ENCODE results near the gene BAIAP2. TPM values are rescaled to one million over a fixed set of nuclear protein-coding genes. Genes with fewer than 3 reads are reported as not detected.

Gene BAIAP2
- total and polyA plus RNA-seq, 2 of the 13 experiments (the other 11 are each of a cell fraction or from before 2014, with no cell fraction given), result 22.5 to 24.0 TPM

DNA sequence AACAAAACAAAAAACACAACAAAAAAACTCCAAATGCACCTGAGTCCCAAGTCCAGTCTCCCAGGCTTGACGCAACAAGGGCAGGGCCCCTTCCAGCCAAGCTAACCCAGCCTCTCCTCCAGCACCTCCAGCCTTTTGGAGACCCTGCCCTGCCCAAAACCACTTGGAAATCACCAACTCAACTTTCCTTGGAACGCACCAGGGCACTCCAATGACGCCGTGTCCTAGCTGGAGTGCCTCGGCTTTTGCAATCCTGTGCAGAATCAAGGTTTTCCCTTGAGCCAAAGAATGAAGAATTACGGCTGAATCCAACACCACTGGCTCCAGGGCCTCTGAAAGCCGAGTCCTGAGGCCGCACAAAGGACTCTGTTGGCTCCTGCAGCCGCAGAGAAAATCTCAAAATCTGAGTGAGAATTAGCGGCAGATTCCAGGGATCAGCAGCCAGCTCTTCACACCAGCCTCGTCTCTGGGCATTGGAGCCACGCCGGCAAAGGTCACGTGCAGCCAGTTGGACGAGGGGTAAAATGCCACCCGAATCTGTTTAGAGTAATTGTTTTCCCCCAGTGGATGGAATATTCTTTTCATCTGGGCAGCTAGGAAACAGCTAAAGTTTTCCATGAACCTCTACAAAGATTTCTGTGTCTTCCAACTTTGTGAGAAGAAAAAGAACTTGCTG, 9.7 kb upstream of the BAIAP2 start (continued):
- TF ChIP-seq BHLHE40 (IDR thresholded peaks at IDR 0.05; ENCODE audit: low read length) (0 out of 2 replicates have a peak, but pooled peaks have one; percentile 13), NCOA5 (CRISPR knock-in tag; IDR thresholded peaks at IDR 0.05) (no peak), KLF9 (CRISPR knock-in tag; IDR thresholded peaks at IDR 0.05; ENCODE audit: low read depth) (no peak), ZNF547 (CRISPR knock-in tag; IDR thresholded peaks at IDR 0.05) (no peak), ZFP82 (CRISPR knock-in tag; IDR thresholded peaks at IDR 0.05; ENCODE audit: borderline replicate concordance) (no peak), ZNF335 (CRISPR knock-in tag; IDR thresholded peaks at IDR 0.05) (no peak), ZNF672 (CRISPR knock-in tag; IDR thresholded peaks at IDR 0.05) (no peak), KMT2A (CRISPR knock-in tag; IDR thresholded peaks at IDR 0.05) (no peak), ZNF572 (CRISPR knock-in tag; IDR thresholded peaks at IDR 0.05) (no peak), GLI4 (CRISPR knock-in tag; IDR thresholded peaks at IDR 0.05; ENCODE audit: borderline replicate concordance) (no peak), AGO2 (optimal IDR thresholded peaks at IDR 0.05; ENCODE audit: low read depth, low read length) (no peak)
- TF ChIP-seq, protein P1, sequence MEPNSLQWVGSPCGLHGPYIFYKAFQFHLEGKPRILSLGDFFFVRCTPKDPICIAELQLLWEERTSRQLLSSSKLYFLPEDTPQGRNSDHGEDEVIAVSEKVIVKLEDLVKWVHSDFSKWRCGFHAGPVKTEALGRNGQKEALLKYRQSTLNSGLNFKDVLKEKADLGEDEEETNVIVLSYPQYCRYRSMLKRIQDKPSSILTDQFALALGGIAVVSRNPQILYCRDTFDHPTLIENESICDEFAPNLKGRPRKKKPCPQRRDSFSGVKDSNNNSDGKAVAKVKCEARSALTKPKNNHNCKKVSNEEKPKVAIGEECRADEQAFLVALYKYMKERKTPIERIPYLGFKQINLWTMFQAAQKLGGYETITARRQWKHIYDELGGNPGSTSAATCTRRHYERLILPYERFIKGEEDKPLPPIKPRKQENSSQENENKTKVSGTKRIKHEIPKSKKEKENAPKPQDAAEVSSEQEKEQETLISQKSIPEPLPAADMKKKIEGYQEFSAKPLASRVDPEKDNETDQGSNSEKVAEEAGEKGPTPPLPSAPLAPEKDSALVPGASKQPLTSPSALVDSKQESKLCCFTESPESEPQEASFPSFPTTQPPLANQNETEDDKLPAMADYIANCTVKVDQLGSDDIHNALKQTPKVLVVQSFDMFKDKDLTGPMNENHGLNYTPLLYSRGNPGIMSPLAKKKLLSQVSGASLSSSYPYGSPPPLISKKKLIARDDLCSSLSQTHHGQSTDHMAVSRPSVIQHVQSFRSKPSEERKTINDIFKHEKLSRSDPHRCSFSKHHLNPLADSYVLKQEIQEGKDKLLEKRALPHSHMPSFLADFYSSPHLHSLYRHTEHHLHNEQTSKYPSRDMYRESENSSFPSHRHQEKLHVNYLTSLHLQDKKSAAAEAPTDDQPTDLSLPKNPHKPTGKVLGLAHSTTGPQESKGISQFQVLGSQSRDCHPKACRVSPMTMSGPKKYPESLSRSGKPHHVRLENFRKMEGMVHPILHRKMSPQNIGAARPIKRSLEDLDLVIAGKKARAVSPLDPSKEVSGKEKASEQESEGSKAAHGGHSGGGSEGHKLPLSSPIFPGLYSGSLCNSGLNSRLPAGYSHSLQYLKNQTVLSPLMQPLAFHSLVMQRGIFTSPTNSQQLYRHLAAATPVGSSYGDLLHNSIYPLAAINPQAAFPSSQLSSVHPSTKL (CRISPR knock-in tag; IDR thresholded peaks at IDR 0.05), result 0 out of 2 replicates have a peak, but pooled peaks have one; percentile 8
- TF ChIP-seq, protein P2, sequence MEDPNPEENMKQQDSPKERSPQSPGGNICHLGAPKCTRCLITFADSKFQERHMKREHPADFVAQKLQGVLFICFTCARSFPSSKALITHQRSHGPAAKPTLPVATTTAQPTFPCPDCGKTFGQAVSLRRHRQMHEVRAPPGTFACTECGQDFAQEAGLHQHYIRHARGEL (CRISPR knock-in tag; IDR thresholded peaks at IDR 0.05), result no peak
- TF ChIP-seq, protein P3, sequence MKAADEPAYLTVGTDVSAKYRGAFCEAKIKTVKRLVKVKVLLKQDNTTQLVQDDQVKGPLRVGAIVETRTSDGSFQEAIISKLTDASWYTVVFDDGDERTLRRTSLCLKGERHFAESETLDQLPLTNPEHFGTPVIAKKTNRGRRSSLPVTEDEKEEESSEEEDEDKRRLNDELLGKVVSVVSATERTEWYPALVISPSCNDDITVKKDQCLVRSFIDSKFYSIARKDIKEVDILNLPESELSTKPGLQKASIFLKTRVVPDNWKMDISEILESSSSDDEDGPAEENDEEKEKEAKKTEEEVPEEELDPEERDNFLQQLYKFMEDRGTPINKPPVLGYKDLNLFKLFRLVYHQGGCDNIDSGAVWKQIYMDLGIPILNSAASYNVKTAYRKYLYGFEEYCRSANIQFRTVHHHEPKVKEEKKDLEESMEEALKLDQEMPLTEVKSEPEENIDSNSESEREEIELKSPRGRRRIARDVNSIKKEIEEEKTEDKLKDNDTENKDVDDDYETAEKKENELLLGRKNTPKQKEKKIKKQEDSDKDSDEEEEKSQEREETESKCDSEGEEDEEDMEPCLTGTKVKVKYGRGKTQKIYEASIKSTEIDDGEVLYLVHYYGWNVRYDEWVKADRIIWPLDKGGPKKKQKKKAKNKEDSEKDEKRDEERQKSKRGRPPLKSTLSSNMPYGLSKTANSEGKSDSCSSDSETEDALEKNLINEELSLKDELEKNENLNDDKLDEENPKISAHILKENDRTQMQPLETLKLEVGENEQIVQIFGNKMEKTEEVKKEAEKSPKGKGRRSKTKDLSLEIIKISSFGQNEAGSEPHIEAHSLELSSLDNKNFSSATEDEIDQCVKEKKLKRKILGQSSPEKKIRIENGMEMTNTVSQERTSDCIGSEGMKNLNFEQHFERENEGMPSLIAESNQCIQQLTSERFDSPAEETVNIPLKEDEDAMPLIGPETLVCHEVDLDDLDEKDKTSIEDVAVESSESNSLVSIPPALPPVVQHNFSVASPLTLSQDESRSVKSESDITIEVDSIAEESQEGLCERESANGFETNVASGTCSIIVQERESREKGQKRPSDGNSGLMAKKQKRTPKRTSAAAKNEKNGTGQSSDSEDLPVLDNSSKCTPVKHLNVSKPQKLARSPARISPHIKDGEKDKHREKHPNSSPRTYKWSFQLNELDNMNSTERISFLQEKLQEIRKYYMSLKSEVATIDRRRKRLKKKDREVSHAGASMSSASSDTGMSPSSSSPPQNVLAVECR (CRISPR knock-in tag; IDR thresholded peaks at IDR 0.05; ENCODE audit: borderline replicate concordance), result peak; percentile 9; the same call in 1 of the 2 replicates
- TF ChIP-seq, protein P4, sequence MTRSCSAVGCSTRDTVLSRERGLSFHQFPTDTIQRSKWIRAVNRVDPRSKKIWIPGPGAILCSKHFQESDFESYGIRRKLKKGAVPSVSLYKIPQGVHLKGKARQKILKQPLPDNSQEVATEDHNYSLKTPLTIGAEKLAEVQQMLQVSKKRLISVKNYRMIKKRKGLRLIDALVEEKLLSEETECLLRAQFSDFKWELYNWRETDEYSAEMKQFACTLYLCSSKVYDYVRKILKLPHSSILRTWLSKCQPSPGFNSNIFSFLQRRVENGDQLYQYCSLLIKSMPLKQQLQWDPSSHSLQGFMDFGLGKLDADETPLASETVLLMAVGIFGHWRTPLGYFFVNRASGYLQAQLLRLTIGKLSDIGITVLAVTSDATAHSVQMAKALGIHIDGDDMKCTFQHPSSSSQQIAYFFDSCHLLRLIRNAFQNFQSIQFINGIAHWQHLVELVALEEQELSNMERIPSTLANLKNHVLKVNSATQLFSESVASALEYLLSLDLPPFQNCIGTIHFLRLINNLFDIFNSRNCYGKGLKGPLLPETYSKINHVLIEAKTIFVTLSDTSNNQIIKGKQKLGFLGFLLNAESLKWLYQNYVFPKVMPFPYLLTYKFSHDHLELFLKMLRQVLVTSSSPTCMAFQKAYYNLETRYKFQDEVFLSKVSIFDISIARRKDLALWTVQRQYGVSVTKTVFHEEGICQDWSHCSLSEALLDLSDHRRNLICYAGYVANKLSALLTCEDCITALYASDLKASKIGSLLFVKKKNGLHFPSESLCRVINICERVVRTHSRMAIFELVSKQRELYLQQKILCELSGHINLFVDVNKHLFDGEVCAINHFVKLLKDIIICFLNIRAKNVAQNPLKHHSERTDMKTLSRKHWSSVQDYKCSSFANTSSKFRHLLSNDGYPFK (CRISPR knock-in tag; IDR thresholded peaks at IDR 0.05; ENCODE audit: borderline replicate concordance), result no peak
- TF ChIP-seq, protein P5, sequence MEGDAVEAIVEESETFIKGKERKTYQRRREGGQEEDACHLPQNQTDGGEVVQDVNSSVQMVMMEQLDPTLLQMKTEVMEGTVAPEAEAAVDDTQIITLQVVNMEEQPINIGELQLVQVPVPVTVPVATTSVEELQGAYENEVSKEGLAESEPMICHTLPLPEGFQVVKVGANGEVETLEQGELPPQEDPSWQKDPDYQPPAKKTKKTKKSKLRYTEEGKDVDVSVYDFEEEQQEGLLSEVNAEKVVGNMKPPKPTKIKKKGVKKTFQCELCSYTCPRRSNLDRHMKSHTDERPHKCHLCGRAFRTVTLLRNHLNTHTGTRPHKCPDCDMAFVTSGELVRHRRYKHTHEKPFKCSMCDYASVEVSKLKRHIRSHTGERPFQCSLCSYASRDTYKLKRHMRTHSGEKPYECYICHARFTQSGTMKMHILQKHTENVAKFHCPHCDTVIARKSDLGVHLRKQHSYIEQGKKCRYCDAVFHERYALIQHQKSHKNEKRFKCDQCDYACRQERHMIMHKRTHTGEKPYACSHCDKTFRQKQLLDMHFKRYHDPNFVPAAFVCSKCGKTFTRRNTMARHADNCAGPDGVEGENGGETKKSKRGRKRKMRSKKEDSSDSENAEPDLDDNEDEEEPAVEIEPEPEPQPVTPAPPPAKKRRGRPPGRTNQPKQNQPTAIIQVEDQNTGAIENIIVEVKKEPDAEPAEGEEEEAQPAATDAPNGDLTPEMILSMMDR (CRISPR knock-in tag; IDR thresholded peaks at IDR 0.05), result no peak
